PC-3 (cell line): ENCODE measurements around the gene CDC20B. TPM values are rescaled to one million over a fixed set of nuclear protein-coding genes. Genes with fewer than 3 reads are reported as not detected.

Experiments used
- ATAC-seq: fragments of 200-7000 bp; cut with Tn5 transposase; 2 replicates; pipeline ENCODE4 v1.9.1; 2020; ENCODE audit warnings: mild to moderate bottlenecking, moderate library complexity
- BruUV-seq: library from RNA; stranded (reverse); fragments of 400-500 nt; replicated peaks from 2 replicates; lab custom pipeline; 2021; lab: Mats Ljungman, UMichigan
- CTCF ChIA-PET: fragments of 300-600 bp; sonication (Branson Sonifier 250); formaldehyde crosslinking; loops from one replicate; lab custom pipeline; 2022; ENCODE audit warnings: antibody characterized with exemption; lab: Charles Lee
- POLR2A ChIA-PET: fragments of 300-600 bp; sonication (Branson Sonifier 250); formaldehyde crosslinking; loops from one replicate; lab custom pipeline; 2022; ENCODE audit warnings: antibody characterized with exemption; ENCODE audit not compliant: unreplicated experiment; lab: Charles Lee
- DNase-seq: peaks from one replicate; pipeline ENCODE4 v3.0.0-alpha.2; 2015
- H2AFZ ChIP-seq: fragments of 300-600 bp; sonication (generic); 2 replicates; pipeline ENCODE4 v1.6.0; 2016; ENCODE audit warnings: antibody characterized with exemption, low read length
- H3F3A ChIP-seq: fragments of 300-600 bp; sonication (generic); one replicate; pipeline ENCODE4 v1.6.0; 2017; ENCODE audit warnings: antibody characterized with exemption, low read length, control low read depth, mild to moderate bottlenecking; ENCODE audit not compliant: unreplicated experiment
- H3K27ac ChIP-seq: fragments of 300-600 bp; sonication (generic); 2 replicates; pipeline ENCODE4 v1.5.1; 2016; ENCODE audit warnings: mild to moderate bottlenecking, low read length
- H3K27me3 ChIP-seq: fragments of 300-600 bp; sonication (generic); 2 replicates; pipeline ENCODE4 v1.6.1; 2016; ENCODE audit warnings: low read length, mixed read lengths
- H3K36me3 ChIP-seq: fragments of 300-600 bp; sonication (generic); 2 replicates; pipeline ENCODE4 v1.6.1; 2016; ENCODE audit warnings: low read depth, mixed run types, low read length, mixed read lengths
- H3K4me1 ChIP-seq: fragments of 300-600 bp; sonication (generic); 2 replicates; pipeline ENCODE4 v1.5.1; 2016; ENCODE audit warnings: low read length; ENCODE audit not compliant: insufficient read depth
- H3K4me2 ChIP-seq: fragments of 300-600 bp; sonication (generic); 2 replicates; pipeline ENCODE4 v1.6.0; 2016; ENCODE audit warnings: low read length
- H3K4me3 ChIP-seq: fragments of 300-600 bp; sonication (generic); 2 replicates; pipeline ENCODE4 v1.5.1; 2016; ENCODE audit warnings: mild to moderate bottlenecking, low read length, mixed read lengths
- H3K79me2 ChIP-seq: fragments of 300-600 bp; sonication (generic); 2 replicates; pipeline ENCODE4 v1.6.1; 2017; ENCODE audit warnings: low read length, mixed read lengths
- H3K9ac ChIP-seq: fragments of 300-600 bp; sonication (generic); 2 replicates; pipeline ENCODE4 v1.6.0; 2016; ENCODE audit warnings: mild to moderate bottlenecking, low read length
- H3K9me2 ChIP-seq: fragments of 300-600 bp; sonication (generic); replicated peaks from 2 replicates; pipeline ENCODE4 v1.6.1; 2016; ENCODE audit warnings: mixed run types, low read length, mixed read lengths
- H3K9me3 ChIP-seq: fragments of 300-600 bp; sonication (generic); 2 replicates; pipeline ENCODE4 v1.6.1; 2016; ENCODE audit warnings: low read length, mixed read lengths
- H4K20me1 ChIP-seq: fragments of 300-600 bp; sonication (generic); 2 replicates; pipeline ENCODE4 v1.6.1; 2016; ENCODE audit warnings: low read length, mixed read lengths
- EZH2 ChIP-seq: fragments of 300-600 bp; sonication (generic); IDR thresholded peaks from one replicate; pipeline ENCODE4 v1.6.1; 2017; ENCODE audit warnings: antibody characterized with exemption, mild to moderate bottlenecking, low read length; ENCODE audit not compliant: unreplicated experiment
- EZH2phosphoT487 ChIP-seq: fragments of 300-600 bp; sonication (generic); IDR thresholded peaks from 2 replicates; pipeline ENCODE4 v1.6.1; 2018; ENCODE audit warnings: mild to moderate bottlenecking, antibody characterized with exemption, low read length, borderline replicate concordance
- intact Hi-C: fragments of 100-400 bp; cut with micrococcal nuclease; formaldehyde crosslinking; loops from 2 replicates; pipeline ENCODE4 v1.9.0; 2023
- total RNA-seq: library from RNA; depleted of rRNA; stranded (reverse); fragments of >200 nt; gene quantifications from 2 replicates; pipeline ENCODE4 v1.2.3, GENCODE V29; 2014
- TF ChIP-seq, protein P1 (sequence below): fragments of 300-600 bp; sonication (generic); conservative IDR thresholded peaks from 2 replicates; pipeline ENCODE4 v1.5.1; 2017; ENCODE audit warnings: antibody characterized with exemption, low read depth, mild to moderate bottlenecking, low read length

The CDC20B gene
- total RNA-seq, 1 experiment from 2014 or later: not detected

- no peaks in the 10 kb centered on the region for H3K36me3 ChIP-seq
- H3K9ac ChIP-seq: no peak overlapping the region
- no peaks in the 10 kb centered on the region for H3K9me3 ChIP-seq
- BruUV-seq: no TSS peak
- intact Hi-C loops: no loop called here
- no peak overlapping the region for H2AFZ ChIP-seq
- H3K79me2 ChIP-seq: no peaks in the 10 kb centered on the region
- H3F3A ChIP-seq: no peaks in the 10 kb centered on the region
- no peaks in the 10 kb centered on the region for H3K27me3 ChIP-seq
- DNase-seq: peak; percentile 41
- H4K20me1 ChIP-seq: no peaks in the 10 kb centered on the region
- no peak for ATAC-seq
- H3K4me3 ChIP-seq: no peak overlapping the region
- ChIA-PET POLR2A (no interaction called here), CTCF (no interaction called here)
- no peak overlapping the region for H3K27ac ChIP-seq
- H3K9me2 ChIP-seq: no peaks in the 10 kb centered on the region
- H3K4me2 ChIP-seq: no peak overlapping the region
- H3K4me1 ChIP-seq: no peaks in the 10 kb centered on the region
- no peak for TF ChIP-seq EZH2
- TF ChIP-seq EZH2phosphoT487: no peak
- TF ChIP-seq, protein P1, sequence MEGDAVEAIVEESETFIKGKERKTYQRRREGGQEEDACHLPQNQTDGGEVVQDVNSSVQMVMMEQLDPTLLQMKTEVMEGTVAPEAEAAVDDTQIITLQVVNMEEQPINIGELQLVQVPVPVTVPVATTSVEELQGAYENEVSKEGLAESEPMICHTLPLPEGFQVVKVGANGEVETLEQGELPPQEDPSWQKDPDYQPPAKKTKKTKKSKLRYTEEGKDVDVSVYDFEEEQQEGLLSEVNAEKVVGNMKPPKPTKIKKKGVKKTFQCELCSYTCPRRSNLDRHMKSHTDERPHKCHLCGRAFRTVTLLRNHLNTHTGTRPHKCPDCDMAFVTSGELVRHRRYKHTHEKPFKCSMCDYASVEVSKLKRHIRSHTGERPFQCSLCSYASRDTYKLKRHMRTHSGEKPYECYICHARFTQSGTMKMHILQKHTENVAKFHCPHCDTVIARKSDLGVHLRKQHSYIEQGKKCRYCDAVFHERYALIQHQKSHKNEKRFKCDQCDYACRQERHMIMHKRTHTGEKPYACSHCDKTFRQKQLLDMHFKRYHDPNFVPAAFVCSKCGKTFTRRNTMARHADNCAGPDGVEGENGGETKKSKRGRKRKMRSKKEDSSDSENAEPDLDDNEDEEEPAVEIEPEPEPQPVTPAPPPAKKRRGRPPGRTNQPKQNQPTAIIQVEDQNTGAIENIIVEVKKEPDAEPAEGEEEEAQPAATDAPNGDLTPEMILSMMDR: no peak
Measured at GRCh38 chr5:55073211-55073610, 99.8 kb downstream of the CDC20B start.

DNA sequence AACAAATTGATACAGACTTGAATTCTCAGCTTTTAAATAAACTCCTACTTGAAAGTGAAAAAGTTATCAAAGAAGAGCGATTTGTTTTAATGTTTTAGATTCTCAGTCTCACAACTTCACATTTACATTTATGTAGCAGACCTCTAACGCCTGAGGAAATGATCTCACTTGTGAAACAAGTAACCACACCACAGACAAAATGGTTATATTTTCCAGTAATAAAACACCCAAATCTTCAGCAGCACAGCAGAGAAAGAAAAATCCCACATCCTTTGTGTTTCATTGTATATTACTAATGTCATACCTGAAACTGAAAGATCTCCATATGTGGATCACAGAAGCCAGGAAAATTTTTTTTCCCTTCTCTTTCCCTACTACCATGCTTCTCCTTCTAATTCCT, 100.3 kb downstream of the CDC20B start:
- intact Hi-C loops: no loop called here
- ChIA-PET CTCF (no interaction called here), POLR2A (interaction anchor here (0.6 kb wide), 1 partner anchor 35 kb away, joined by 12 read pairs; no protein-coding TSS in a partner anchor)
- TF ChIP-seq EZH2: no peak
- TF ChIP-seq, protein P1: no peak
- DNase-seq: no peak
- no peaks in the 10 kb centered on the region for H3F3A ChIP-seq
- no peak overlapping the region for H3K4me2 ChIP-seq
- no peaks in the 10 kb centered on the region for H3K79me2 ChIP-seq
- H3K4me1 ChIP-seq: no peaks in the 10 kb centered on the region
- H3K9ac ChIP-seq: no peak overlapping the region
- no peak overlapping the region for H3K4me3 ChIP-seq
- no peak overlapping the region for H3K27ac ChIP-seq
- H4K20me1 ChIP-seq: no peaks in the 10 kb centered on the region
- no peaks in the 10 kb centered on the region for H3K9me3 ChIP-seq
- ATAC-seq: no peak
- no peak overlapping the region for H2AFZ ChIP-seq
- H3K27me3 ChIP-seq: no peaks in the 10 kb centered on the region
- BruUV-seq: no TSS peak
- H3K9me2 ChIP-seq: no peaks in the 10 kb centered on the region
- no peaks in the 10 kb centered on the region for H3K36me3 ChIP-seq

GRCh38 chr5:55071413-55071812, 101.6 kb downstream of the CDC20B start:
- no peak for TF ChIP-seq EZH2
- no peak for TF ChIP-seq EZH2phosphoT487
- TF ChIP-seq, protein P1: no peak
- H3K79me2 ChIP-seq: no peaks in the 10 kb centered on the region
- intact Hi-C loops: no loop called here
- no peak overlapping the region for H3K4me2 ChIP-seq
- no peaks in the 10 kb centered on the region for H3K27me3 ChIP-seq
- no peak overlapping the region for H3K9ac ChIP-seq
- CTCF ChIA-PET: no interaction called here
- no peaks in the 10 kb centered on the region for H3K9me3 ChIP-seq
- no peak overlapping the region for H3K27ac ChIP-seq
- POLR2A ChIA-PET: no interaction called here
- H4K20me1 ChIP-seq: no peaks in the 10 kb centered on the region
- H3K9me2 ChIP-seq: no peaks in the 10 kb centered on the region
- ATAC-seq (no peak), DNase-seq (no peak)
- H3K4me3 ChIP-seq: no peak overlapping the region
- no peaks in the 10 kb centered on the region for H3K36me3 ChIP-seq
- BruUV-seq: no TSS peak
- H2AFZ ChIP-seq: no peak overlapping the region
- no peaks in the 10 kb centered on the region for H3F3A ChIP-seq
- H3K4me1 ChIP-seq: no peaks in the 10 kb centered on the region
